Neural cell (in vitro differentiated cells): ENCODE results near the gene AKAP6. TPM values are rescaled to one million over a fixed set of nuclear protein-coding genes. Genes with fewer than 3 reads are reported as not detected.

Experiments used
- H2AFZ ChIP-seq: fragments of 200-600, 300-800 bp; sonication (generic), shearing (Covaris generic); 2 replicates; pipeline ENCODE4 v1.6.0; 2014; ENCODE audit warnings: low read depth, mild to moderate bottlenecking, antibody characterized with exemption, low read length, moderate library complexity
- H3F3A ChIP-seq: fragments of 200-600 bp; shearing (Covaris generic); 2 replicates; pipeline ENCODE4 v1.6.1; 2016; ENCODE audit warnings: mild to moderate bottlenecking, moderate library complexity, mixed read lengths, antibody characterized with exemption, low read length; ENCODE audit not compliant: insufficient read depth, poor library complexity, severe bottlenecking
- H3K27ac ChIP-seq: fragments of 200-600, 300-800 bp; sonication (generic), shearing (Covaris generic); 2 replicates; pipeline ENCODE4 v1.5.1; 2014; ENCODE audit warnings: mild to moderate bottlenecking, low read length, moderate library complexity
- H3K27me3 ChIP-seq: fragments of 300-800, 200-600 bp; sonication (generic), shearing (Covaris generic); 2 replicates; pipeline ENCODE4 v1.6.0; 2014; ENCODE audit warnings: mild to moderate bottlenecking, low read depth, low read length, moderate library complexity; ENCODE audit not compliant: insufficient read depth
- H3K36me3 ChIP-seq: fragments of 300-800, 200-600 bp; sonication (generic), shearing (Covaris generic); 2 replicates; pipeline ENCODE4 v1.5.1; 2014; ENCODE audit warnings: mild to moderate bottlenecking, antibody characterized with exemption, low read length, moderate library complexity; ENCODE audit not compliant: insufficient read depth
- H3K4me2 ChIP-seq: fragments of 300-800, 200-600 bp; sonication (generic), shearing (Covaris generic); 2 replicates; pipeline ENCODE4 v1.6.0; 2014; ENCODE audit warnings: mild to moderate bottlenecking, low read length
- H3K4me3 ChIP-seq: fragments of 300-800, 200-600 bp; sonication (generic), shearing (Covaris generic); 2 replicates; pipeline ENCODE4 v1.5.1; 2014; ENCODE audit warnings: mild to moderate bottlenecking, low read length, moderate library complexity
- H3K79me2 ChIP-seq: fragments of 200-600 bp; shearing (Covaris generic); replicated peaks from 2 replicates; pipeline ENCODE4 v1.6.0; 2014; ENCODE audit warnings: mild to moderate bottlenecking, low read length, moderate library complexity; ENCODE audit not compliant: insufficient read depth
- H3K9ac ChIP-seq: fragments of 300-800, 200-600 bp; sonication (generic), shearing (Covaris generic); 2 replicates; pipeline ENCODE4 v1.6.1; 2016; ENCODE audit warnings: mild to moderate bottlenecking, low read length, mixed read lengths
- H3K9me2 ChIP-seq: fragments of 200-600 bp; shearing (Covaris generic); 2 replicates; pipeline ENCODE4 v1.6.1; 2016; ENCODE audit warnings: mild to moderate bottlenecking, low read length, mixed read lengths; ENCODE audit not compliant: insufficient read depth
- H3K9me3 ChIP-seq: fragments of 200-600, 300-800 bp; sonication (generic), shearing (Covaris generic); 2 replicates; pipeline ENCODE4 v1.6.1; 2016; ENCODE audit warnings: mild to moderate bottlenecking, mixed run types, low read length, moderate library complexity, mixed read lengths
- H4K20me1 ChIP-seq: fragments of 200-600 bp; shearing (Covaris generic); 2 replicates; pipeline ENCODE4 v1.6.1; 2016; ENCODE audit warnings: mild to moderate bottlenecking, mixed run types; ENCODE audit not compliant: insufficient read depth
- CTCF ChIP-seq: fragments of 450-650 bp; IDR thresholded peaks from 2 replicates; pipeline ENCODE4 v1.5.1; 2014; ENCODE audit warnings: antibody characterized with exemption, mild to moderate bottlenecking, moderate library complexity; ENCODE audit not compliant: poor library complexity, severe bottlenecking
- EP300 ChIP-seq: fragments of 450-650 bp; conservative IDR thresholded peaks from 2 replicates; pipeline ENCODE4 v1.6.1; 2014; ENCODE audit warnings: antibody characterized with exemption, mild to moderate bottlenecking, moderate library complexity; ENCODE audit not compliant: poor library complexity, severe bottlenecking
- EZH2 ChIP-seq: fragments of 200-600, 300-800 bp; shearing (Covaris generic), sonication (generic); IDR thresholded peaks from 2 replicates; pipeline ENCODE4 v1.6.1; 2014; ENCODE audit warnings: antibody characterized with exemption, low read length, borderline replicate concordance, mild to moderate bottlenecking; ENCODE audit not compliant: insufficient read depth, poor library complexity, severe bottlenecking
- MXI1 ChIP-seq: fragments of 450-650 bp; conservative IDR thresholded peaks from 2 replicates; pipeline ENCODE4 v1.6.1; 2014; ENCODE audit warnings: antibody characterized with exemption, mild to moderate bottlenecking; ENCODE audit not compliant: poor library complexity, severe bottlenecking
- POLR2AphosphoS5 ChIP-seq: IDR thresholded peaks from 2 replicates; pipeline ENCODE4 v1.6.1; 2012
- RAD21 ChIP-seq: fragments of 450-650 bp; conservative IDR thresholded peaks from 2 replicates; pipeline ENCODE4 v1.6.1; 2014; ENCODE audit warnings: antibody characterized with exemption, mild to moderate bottlenecking, moderate library complexity
- REST ChIP-seq: IDR thresholded peaks from 2 replicates; pipeline ENCODE4 v1.6.1; 2012; ENCODE audit warnings: borderline replicate concordance
- SMC3 ChIP-seq: fragments of 450-650 bp; conservative IDR thresholded peaks from 2 replicates; pipeline ENCODE4 v1.6.1; 2014; ENCODE audit warnings: antibody characterized with exemption, mild to moderate bottlenecking, moderate library complexity; ENCODE audit not compliant: poor library complexity
- TAF1 ChIP-seq: IDR thresholded peaks from 2 replicates; pipeline ENCODE4 v1.6.1; 2012; ENCODE audit warnings: low read depth
- polyA plus RNA-seq: library from polyadenylated mRNA; depleted of rRNA; stranded (reverse); fragments of >200 nt; gene quantifications from 2 replicates; pipeline ENCODE4 v1.2.3, GENCODE V29; 2014

Gene AKAP6
- polyA plus RNA-seq, 1 donor from 2014 or later = 15.8 TPM

GRCh38 chr14:32450919-32451675, 122.0 kb downstream of the AKAP6 start:
- H3K27ac ChIP-seq = no peak overlapping the region

More at GRCh38 chr14:32450919-32451675, 122.0 kb downstream of the AKAP6 start:
- TF ChIP-seq RAD21 (no peak), EZH2 (no peak), REST (no peak), SMC3 (no peak), CTCF (no peak), EP300 (no peak), TAF1 (no peak), POLR2AphosphoS5 (no peak), MXI1 (no peak)
- H3K4me2 ChIP-seq = no peak overlapping the region
- H3K27me3 ChIP-seq = no peaks in the 10 kb centered on the region
- no peaks in the 10 kb centered on the region for H3K9me3 ChIP-seq
- peaks cover 5% of the 10 kb centered on the region for H4K20me1 ChIP-seq
- no peak overlapping the region for H3K9ac ChIP-seq
- no peaks in the 10 kb centered on the region for H3K79me2 ChIP-seq
- no peaks in the 10 kb centered on the region for H3K36me3 ChIP-seq
- no peak overlapping the region for H3K4me3 ChIP-seq
- no peaks in the 10 kb centered on the region for H3K9me2 ChIP-seq
- no peak overlapping the region for H2AFZ ChIP-seq
- H3F3A ChIP-seq = no peaks in the 10 kb centered on the region
